ENCODE results near the gene LY6G5C. TPM values are rescaled to one million over a fixed set of nuclear protein-coding genes. Genes with fewer than 3 reads are reported as not detected.
A peak's percentile ranks its signal among the peaks of the same experiment; 100 is the strongest.

The LY6G5C gene, protein sequence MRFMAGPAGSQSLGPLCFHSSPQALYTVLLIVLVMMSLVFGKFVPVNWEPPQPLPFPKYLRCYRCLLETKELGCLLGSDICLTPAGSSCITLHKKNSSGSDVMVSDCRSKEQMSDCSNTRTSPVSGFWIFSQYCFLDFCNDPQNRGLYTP
- total RNA-seq, result 3.4 TPM
- long read RNA-seq, result 0 reads

- intact Hi-C loops (cut with DNase I), result no loop called here
- Histone ChIP-seq H3K27ac (peak within 1 kb of the TSS; percentile 75), H3K4me3 (peak within 1 kb of the TSS; percentile 71), H3K36me3 (no peaks in the 10 kb centered on the region), H3K9me3 (no peaks in the 10 kb centered on the region), H3K4me1 (peaks cover 21% of the 10 kb centered on the region), H3K27me3 (no peaks in the 10 kb centered on the region)
- TF ChIP-seq, protein P1, sequence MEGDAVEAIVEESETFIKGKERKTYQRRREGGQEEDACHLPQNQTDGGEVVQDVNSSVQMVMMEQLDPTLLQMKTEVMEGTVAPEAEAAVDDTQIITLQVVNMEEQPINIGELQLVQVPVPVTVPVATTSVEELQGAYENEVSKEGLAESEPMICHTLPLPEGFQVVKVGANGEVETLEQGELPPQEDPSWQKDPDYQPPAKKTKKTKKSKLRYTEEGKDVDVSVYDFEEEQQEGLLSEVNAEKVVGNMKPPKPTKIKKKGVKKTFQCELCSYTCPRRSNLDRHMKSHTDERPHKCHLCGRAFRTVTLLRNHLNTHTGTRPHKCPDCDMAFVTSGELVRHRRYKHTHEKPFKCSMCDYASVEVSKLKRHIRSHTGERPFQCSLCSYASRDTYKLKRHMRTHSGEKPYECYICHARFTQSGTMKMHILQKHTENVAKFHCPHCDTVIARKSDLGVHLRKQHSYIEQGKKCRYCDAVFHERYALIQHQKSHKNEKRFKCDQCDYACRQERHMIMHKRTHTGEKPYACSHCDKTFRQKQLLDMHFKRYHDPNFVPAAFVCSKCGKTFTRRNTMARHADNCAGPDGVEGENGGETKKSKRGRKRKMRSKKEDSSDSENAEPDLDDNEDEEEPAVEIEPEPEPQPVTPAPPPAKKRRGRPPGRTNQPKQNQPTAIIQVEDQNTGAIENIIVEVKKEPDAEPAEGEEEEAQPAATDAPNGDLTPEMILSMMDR (IDR thresholded peaks at IDR 0.05), result peak; percentile 79
- ATAC-seq (peak; percentile 91), DNase-seq (peak; percentile 90)
These were observed at the start of gene LY6G5C for GRCh38 chr6:31680226-31681134. Gene LY6G5C, minus strand, starts transcription at chr6:31681067. Its CDS starts 694 bp downstream, at chr6:31680373.

GRCh38 chr6:31729979-31730630, 49.2 kb upstream of the LY6G5C start:
- DNase-seq (peak; percentile 90), ATAC-seq (peak; percentile 74)
- H3K36me3 ChIP-seq, result peaks cover 43% of the 10 kb centered on the region
- peak overlapping the region; percentile 85 for H3K27ac ChIP-seq
- no peaks in the 10 kb centered on the region for H3K9me3 ChIP-seq
- no peaks in the 10 kb centered on the region for H3K27me3 ChIP-seq
- H3K4me1 ChIP-seq, result peaks cover 60% of the 10 kb centered on the region
- H3K4me3 ChIP-seq, result peak overlapping the region; percentile 88
- intact Hi-C loops (cut with DNase I), result no loop called here
- TF ChIP-seq, protein P1 (IDR thresholded peaks at IDR 0.05), result no peak

GRCh38 chr6:31729515-31729978, 48.7 kb upstream of the LY6G5C start:
- H3K4me3 ChIP-seq, result peak overlapping the region; percentile 88
- no peaks in the 10 kb centered on the region for H3K9me3 ChIP-seq
- peaks cover 42% of the 10 kb centered on the region for H3K36me3 ChIP-seq
- DNase-seq (peak; percentile 95), ATAC-seq (peak; percentile 85)
- H3K27me3 ChIP-seq, result no peaks in the 10 kb centered on the region
- intact Hi-C loops (cut with DNase I), result no loop called here
- H3K4me1 ChIP-seq, result peaks cover 58% of the 10 kb centered on the region
- TF ChIP-seq, protein P1 (IDR thresholded peaks at IDR 0.05), result no peak
- H3K27ac ChIP-seq, result peak overlapping the region; percentile 85

- intact Hi-C loops (cut with DNase I), result no loop called here
- Histone ChIP-seq H3K4me3 (peak within 1 kb of the TSS; percentile 88), H3K9me3 (no peaks in the 10 kb centered on the region), H3K4me1 (peaks cover 52% of the 10 kb centered on the region), H3K27ac (peak within 1 kb of the TSS; percentile 85), H3K36me3 (peaks cover 36% of the 10 kb centered on the region), H3K27me3 (no peaks in the 10 kb centered on the region)
- ATAC-seq, result peak; percentile 27
- TF ChIP-seq, protein P1 (IDR thresholded peaks at IDR 0.05), result peak; percentile 65
- DNase-seq, result no peak
These were observed 48.1 kb upstream of the LY6G5C start, which contains the start of gene DDAH2 for GRCh38 chr6:31728767-31729514. Gene DDAH2, minus strand, starts transcription at chr6:31729299. Its CDS starts 138 bp downstream, at chr6:31729161.
